ENCODE measurements around the gene PRR11. TPM values are rescaled to one million over a fixed set of nuclear protein-coding genes. Genes with fewer than 3 reads are reported as not detected.

The PRR11 gene
- polyA plus RNA-seq, 1 experiment: 24.7 TPM

DNA sequence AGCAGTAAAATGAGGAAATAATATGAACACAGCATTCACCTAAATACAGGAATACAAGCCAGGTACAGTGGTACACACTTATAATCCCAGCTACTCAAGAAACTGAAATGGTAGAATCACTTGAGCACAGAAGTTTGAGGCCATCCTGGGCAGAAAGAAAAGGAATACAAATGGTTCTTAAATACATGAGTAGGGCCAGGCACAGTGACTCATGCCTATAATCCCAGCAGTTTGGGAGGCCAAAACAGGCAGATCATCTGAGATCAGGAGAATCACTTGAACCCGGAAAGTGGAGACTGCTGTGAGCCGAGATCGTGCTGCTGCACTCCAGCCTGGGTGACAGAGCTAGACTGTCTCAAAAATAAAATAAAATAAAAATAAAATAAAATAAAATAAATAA lies 31.3 kb downstream of the PRR11 start:
- TF ChIP-seq CTCF (IDR thresholded peaks at IDR 0.05; ENCODE audit: insufficient read depth, low read depth, low read length): no peak
- DNase-seq (ENCODE audit: low read depth): no peak
- no peaks in the 10 kb centered on the region for H3K27me3 ChIP-seq (ENCODE audit: control insufficient read depth, insufficient read depth, low read length)
- POLR2A ChIA-PET: no interaction called here
- CTCF ChIA-PET: no interaction called here
- H3K36me3 ChIP-seq (ENCODE audit: control insufficient read depth, insufficient read depth, low read length): no peaks in the 10 kb centered on the region
- H3K4me3 ChIP-seq (ENCODE audit: low read depth, low read length): no peak overlapping the region

- ChIA-PET POLR2A (no interaction called here), CTCF (interaction anchor here (0.6 to 1.3 kb wide), 2 partner anchors 10 to 38 kb away, joined by 3 read pairs; no protein-coding TSS in a partner anchor)
- H3K36me3 ChIP-seq (ENCODE audit: control insufficient read depth, insufficient read depth, low read length): no peaks in the 10 kb centered on the region
These were observed 35.3 kb downstream of the PRR11 start for GRCh38 chr17:59190806-59191205.

GRCh38 chr17:59193336-59193862 lies 37.9 kb downstream of the PRR11 start:
- Histone ChIP-seq H3K36me3 (ENCODE audit: control insufficient read depth, insufficient read depth, low read length) (no peaks in the 10 kb centered on the region), H3K27me3 (ENCODE audit: control insufficient read depth, insufficient read depth, low read length) (no peaks in the 10 kb centered on the region), H3K4me3 (ENCODE audit: low read depth, low read length) (no peak overlapping the region)
- no peak for DNase-seq (ENCODE audit: low read depth)
- CTCF ChIA-PET: no interaction called here
- POLR2A ChIA-PET: no interaction called here
- TF ChIP-seq CTCF (IDR thresholded peaks at IDR 0.05; ENCODE audit: insufficient read depth, low read depth, low read length): no peak

More at GRCh38 chr17:59190806-59191205, 35.3 kb downstream of the PRR11 start:
- no peak for TF ChIP-seq CTCF (IDR thresholded peaks at IDR 0.05; ENCODE audit: insufficient read depth, low read depth, low read length)
- no peak overlapping the region for H3K4me3 ChIP-seq (ENCODE audit: low read depth, low read length)
- DNase-seq (ENCODE audit: low read depth): no peak
- no peaks in the 10 kb centered on the region for H3K27me3 ChIP-seq (ENCODE audit: control insufficient read depth, insufficient read depth, low read length)

DNA sequence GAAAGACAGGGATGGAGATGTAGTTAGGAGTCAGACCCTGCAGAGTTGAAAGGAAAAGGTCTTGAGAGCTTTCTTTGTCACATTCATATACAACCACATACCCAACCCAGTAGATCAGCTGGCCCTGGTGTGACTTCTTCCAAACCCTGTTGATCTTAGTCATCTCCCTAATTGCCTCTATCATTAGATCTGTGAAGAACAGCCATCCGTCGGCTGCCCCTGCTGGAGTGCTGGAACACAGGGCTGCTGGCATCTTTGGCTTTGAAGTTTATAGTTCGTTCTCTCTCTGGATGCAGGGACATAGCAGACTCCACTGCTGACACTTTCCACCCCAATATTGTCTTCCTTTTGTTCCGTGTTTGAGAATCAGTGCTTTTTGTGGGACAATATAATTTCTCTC lies 43.9 kb downstream of the PRR11 start:
- peaks cover 2% of the 10 kb centered on the region; the same call in 1 of the 2 replicates for H3K36me3 ChIP-seq (ENCODE audit: control insufficient read depth, insufficient read depth, low read length)
- CTCF ChIA-PET: no interaction called here
- no peak for DNase-seq (ENCODE audit: low read depth)

GRCh38 chr17:59202320-59202719 lies 46.8 kb downstream of the PRR11 start:
- no peak for TF ChIP-seq CTCF (IDR thresholded peaks at IDR 0.05; ENCODE audit: insufficient read depth, low read depth, low read length)
- ChIA-PET CTCF (no interaction called here), POLR2A (no interaction called here)
- Histone ChIP-seq H3K36me3 (ENCODE audit: control insufficient read depth, insufficient read depth, low read length) (peaks cover 2% of the 10 kb centered on the region; the same call in 1 of the 2 replicates), H3K27me3 (ENCODE audit: control insufficient read depth, insufficient read depth, low read length) (no peaks in the 10 kb centered on the region), H3K4me3 (ENCODE audit: low read depth, low read length) (no peak overlapping the region)
- DNase-seq (ENCODE audit: low read depth): no peak

More for the DNA sequence above, 43.9 kb downstream of the PRR11 start:
- POLR2A ChIA-PET: no interaction called here
- no peak for TF ChIP-seq CTCF (IDR thresholded peaks at IDR 0.05; ENCODE audit: insufficient read depth, low read depth, low read length)
- H3K4me3 ChIP-seq (ENCODE audit: low read depth, low read length): no peak overlapping the region
- H3K27me3 ChIP-seq (ENCODE audit: control insufficient read depth, insufficient read depth, low read length): no peaks in the 10 kb centered on the region

Data from BJ (cell line).